ENCODE data around the gene NYAP1.
A peak's percentile ranks its signal among the peaks of the same experiment; 100 is the strongest.

The NYAP1 gene

DNA sequence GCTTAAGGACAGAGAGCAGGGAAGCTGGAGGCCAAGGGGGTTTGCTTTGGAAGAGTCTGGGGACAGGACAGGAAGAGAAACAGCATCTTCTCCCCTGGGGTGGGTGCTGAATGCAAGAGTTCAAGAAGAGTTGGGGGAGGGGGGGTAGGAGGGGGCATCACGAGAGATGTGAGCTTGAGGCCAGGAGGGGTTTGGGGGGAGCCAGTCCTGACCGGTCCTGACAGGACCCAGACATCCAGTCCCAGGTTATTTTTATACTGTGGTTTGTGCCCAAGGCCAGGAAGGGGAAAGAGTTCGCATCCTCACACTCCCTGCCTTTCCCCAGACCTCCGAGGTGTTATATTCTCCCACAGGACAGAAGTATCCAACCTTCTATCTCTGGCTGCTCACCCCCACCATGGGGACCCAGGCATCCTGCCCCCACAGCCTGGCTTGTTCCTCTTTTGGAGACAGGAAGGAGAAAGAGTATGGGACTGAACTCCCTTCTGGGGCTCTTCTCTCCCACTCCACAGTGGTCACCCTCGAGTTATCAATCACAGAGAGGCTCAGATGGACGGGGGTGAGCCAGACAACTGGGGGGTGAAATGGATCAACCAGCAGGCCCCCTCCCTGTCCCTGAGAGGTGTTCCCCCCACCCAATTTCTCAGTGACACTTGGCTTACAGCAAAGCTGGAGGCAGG, 7.5 kb upstream of the NYAP1 start:
- DNase-seq (ENCODE audit: low read depth) = peak; percentile 13
- Histone ChIP-seq H3K4me3 (ENCODE audit: low read length) (peak overlapping the region; percentile 97), H3K9ac (ENCODE audit: low read length) (peak overlapping the region; percentile 97), H3K36me3 (ENCODE audit: control insufficient read depth, insufficient read depth, low read length, severe bottlenecking) (peaks cover 16% of the 10 kb centered on the region), H3K27me3 (replicated peaks; ENCODE audit: control insufficient read depth, insufficient read depth, low read length) (no peaks in the 10 kb centered on the region), H3K4me1 (ENCODE audit: control insufficient read depth, insufficient read depth, low read length) (peaks cover 30% of the 10 kb centered on the region), H3K9me3 (ENCODE audit: control insufficient read depth, low read length) (no peaks in the 10 kb centered on the region)

DNA sequence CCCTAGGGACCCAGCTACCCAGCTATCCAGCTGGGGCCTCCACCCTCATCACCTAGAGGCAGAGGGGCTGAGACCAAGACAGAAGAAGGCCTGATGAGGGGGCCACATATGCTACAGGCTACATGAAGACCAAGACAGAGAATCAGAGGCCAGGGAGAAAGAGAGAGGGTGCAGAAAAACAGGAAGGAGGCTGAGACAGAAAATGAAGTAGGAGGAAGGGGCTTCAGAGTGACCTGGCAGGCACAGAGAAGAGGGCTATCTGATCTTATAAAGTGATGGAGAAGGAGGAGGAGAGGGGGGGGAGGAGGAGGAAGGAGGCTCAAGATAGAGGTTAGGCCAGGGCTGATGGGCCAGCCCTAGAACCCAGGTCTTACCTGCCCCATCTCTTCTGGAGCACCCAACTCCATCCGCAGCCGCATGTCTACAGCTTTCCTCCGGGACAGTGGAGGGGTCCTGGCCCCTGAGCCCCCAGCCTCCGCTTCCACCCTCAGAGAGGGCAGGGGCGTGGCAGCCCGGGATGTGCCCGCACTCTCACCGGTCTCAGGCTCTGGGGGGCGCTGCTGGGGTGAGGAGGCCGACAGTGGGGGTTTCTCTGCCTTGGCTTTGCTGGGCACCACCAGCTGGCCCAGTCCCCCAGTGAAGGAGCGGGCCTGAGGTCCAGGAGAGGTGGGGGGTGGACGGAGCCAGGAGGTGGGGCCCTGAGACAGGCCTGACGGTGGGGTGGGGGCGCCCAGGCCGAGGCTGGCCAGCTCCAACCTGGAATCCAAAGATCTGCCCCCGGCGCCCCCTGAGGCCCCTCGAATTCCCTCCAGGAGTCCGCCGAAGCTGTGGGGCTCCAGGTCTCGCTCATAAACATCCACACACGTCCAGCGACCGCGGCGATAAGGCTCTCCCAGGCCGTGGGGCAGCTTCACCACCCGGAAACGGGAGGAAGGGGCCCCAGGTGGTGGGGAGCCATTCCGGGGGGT, 6.5 kb upstream of the NYAP1 start:
- H3K36me3 ChIP-seq (ENCODE audit: control insufficient read depth, insufficient read depth, low read length, severe bottlenecking) = peaks cover 11% of the 10 kb centered on the region
- DNase-seq (ENCODE audit: low read depth) = peak; percentile 51
- peaks cover 30% of the 10 kb centered on the region for H3K4me1 ChIP-seq (ENCODE audit: control insufficient read depth, insufficient read depth, low read length)
- H3K27me3 ChIP-seq (replicated peaks; ENCODE audit: control insufficient read depth, insufficient read depth, low read length) = no peaks in the 10 kb centered on the region
- peak overlapping the region; percentile 97 for H3K9ac ChIP-seq (ENCODE audit: low read length)
- peak overlapping the region; percentile 97 for H3K4me3 ChIP-seq (ENCODE audit: low read length)
- no peaks in the 10 kb centered on the region for H3K9me3 ChIP-seq (ENCODE audit: control insufficient read depth, low read length)

DNA sequence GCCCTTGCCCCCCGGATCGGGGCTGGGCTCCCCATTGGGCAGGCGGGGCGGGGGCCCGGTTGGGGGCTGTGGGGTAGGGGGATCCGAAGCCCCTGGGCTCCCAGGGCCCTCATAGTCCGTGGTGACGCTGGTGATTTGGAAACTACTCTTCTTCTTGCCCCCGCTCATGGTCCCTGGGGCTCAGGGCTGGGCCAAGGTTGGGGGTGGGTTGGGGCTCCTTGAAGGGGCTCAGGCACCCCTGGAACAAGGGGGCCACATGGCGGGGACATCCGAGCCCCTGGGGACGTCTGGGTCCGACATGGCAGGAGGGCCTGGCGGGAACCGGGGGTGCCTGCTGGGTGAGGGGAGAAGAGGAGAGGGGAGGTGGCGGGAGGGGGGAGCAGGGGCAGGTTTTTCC, 5.9 kb upstream of the NYAP1 start:
- peaks cover 11% of the 10 kb centered on the region for H3K36me3 ChIP-seq (ENCODE audit: control insufficient read depth, insufficient read depth, low read length, severe bottlenecking)
- peak overlapping the region; percentile 97 for H3K4me3 ChIP-seq (ENCODE audit: low read length)
- no peaks in the 10 kb centered on the region for H3K27me3 ChIP-seq (replicated peaks; ENCODE audit: control insufficient read depth, insufficient read depth, low read length)
- DNase-seq (ENCODE audit: low read depth) = peak; percentile 27
- peaks cover 29% of the 10 kb centered on the region for H3K4me1 ChIP-seq (ENCODE audit: control insufficient read depth, insufficient read depth, low read length)
- no peaks in the 10 kb centered on the region for H3K9me3 ChIP-seq (ENCODE audit: control insufficient read depth, low read length)
- H3K9ac ChIP-seq (ENCODE audit: low read length) = peak overlapping the region; percentile 97

DNA sequence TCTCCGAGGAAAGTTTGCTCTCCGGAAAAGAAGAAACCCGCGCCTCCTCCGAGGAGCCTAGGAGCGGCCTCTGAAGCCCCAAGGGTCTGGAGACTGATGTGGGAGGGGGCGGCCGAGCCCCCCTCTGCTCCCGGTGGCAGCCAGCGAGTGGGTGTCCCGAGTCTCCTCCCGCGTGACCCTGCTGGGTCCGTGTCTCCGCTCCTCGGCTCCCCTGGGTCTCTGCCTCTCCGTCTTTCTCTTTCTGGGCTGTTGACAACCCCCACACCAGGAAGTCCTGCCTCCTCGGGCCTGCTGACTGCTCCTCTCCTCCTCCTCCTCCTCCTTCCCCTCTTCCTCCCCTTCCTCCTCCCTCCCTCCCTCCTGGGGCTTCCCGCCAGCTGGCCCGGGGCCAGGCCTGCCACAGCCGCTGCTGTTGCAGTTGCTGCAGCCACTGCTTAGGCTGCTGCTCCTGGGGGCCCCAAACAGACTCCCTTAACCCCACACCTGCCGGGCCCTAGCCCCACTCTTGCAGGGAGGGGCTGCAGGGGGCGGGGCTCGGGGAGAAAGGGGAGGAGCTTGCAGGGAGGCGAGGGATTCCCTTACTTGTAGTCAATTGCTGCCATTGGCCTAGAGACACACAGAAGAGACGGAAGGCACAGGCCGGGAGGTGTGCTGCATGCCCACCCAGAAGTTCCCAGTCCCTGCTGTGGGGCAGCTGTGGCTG, 4.6 kb upstream of the NYAP1 start, which contains the start of gene TSC22D4:
TSS of gene TSC22D4 (minus strand) at position 257 of the 703 bp plus-strand sequence. CDS start 1,176 bp downstream, outside the sequence.
- peak; percentile 96 for DNase-seq (ENCODE audit: low read depth)
- Histone ChIP-seq H3K27me3 (replicated peaks; ENCODE audit: control insufficient read depth, insufficient read depth, low read length) (no peaks in the 10 kb centered on the region), H3K4me1 (ENCODE audit: control insufficient read depth, insufficient read depth, low read length) (peaks cover 26% of the 10 kb centered on the region), H3K4me3 (ENCODE audit: low read length) (peak within 1 kb of the TSS; percentile 97), H3K9me3 (ENCODE audit: control insufficient read depth, low read length) (no peaks in the 10 kb centered on the region), H3K9ac (ENCODE audit: low read length) (peak within 1 kb of the TSS; percentile 97), H3K36me3 (ENCODE audit: control insufficient read depth, insufficient read depth, low read length, severe bottlenecking) (peaks cover 6% of the 10 kb centered on the region)

DNA sequence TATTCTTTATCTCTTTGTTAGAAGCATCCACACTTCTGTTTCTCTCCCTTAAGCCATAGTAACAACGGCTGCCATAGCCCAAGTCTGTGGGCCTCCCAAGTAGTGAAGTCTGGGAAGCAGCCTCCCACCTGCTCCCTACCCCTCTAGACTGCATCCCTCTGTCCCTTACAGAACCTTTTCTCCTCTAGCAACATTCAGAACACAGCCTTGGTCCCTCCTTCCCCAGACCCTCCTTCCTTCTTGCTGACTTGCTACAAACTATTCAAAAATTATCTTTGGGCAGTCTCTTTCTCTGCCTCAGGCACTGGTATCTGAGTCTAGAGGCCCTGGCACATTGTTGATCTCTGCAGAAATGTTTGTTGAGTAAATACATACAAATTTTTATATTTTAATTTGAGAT, 2.3 kb upstream of the NYAP1 start:
- no peak for DNase-seq (ENCODE audit: low read depth)
- no peak overlapping the region for H3K4me3 ChIP-seq (ENCODE audit: low read length)
- H3K9me3 ChIP-seq (ENCODE audit: control insufficient read depth, low read length) = no peaks in the 10 kb centered on the region
- H3K27me3 ChIP-seq (replicated peaks; ENCODE audit: control insufficient read depth, insufficient read depth, low read length) = no peaks in the 10 kb centered on the region
- no peak overlapping the region for H3K9ac ChIP-seq (ENCODE audit: low read length)
- H3K4me1 ChIP-seq (ENCODE audit: control insufficient read depth, insufficient read depth, low read length) = peaks cover 12% of the 10 kb centered on the region
- no peaks in the 10 kb centered on the region for H3K36me3 ChIP-seq (ENCODE audit: control insufficient read depth, insufficient read depth, low read length, severe bottlenecking)

DNA sequence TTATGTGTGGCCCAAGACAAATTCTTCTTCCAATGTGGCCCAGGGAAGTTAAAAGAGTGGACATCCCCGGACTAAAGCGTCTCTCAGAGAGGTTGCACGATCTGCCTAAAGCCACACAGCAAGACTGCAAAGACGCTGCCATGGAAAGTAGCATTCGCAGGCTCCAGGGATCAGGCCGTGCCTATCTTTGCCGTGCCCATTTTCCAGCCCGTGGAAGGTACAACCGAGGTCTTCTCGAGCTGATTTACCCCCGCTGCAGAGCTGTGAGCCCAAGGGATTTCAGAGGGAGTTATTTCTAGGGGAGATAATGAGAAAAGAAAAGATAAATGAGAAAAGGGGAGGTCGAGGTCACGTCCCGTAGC, 1.0 kb upstream of the NYAP1 start:
- Histone ChIP-seq H3K4me3 (ENCODE audit: low read length) (peak overlapping the region; percentile 81), H3K9ac (ENCODE audit: low read length) (peak overlapping the region; percentile 77), H3K4me1 (ENCODE audit: control insufficient read depth, insufficient read depth, low read length) (peaks cover 5% of the 10 kb centered on the region), H3K9me3 (ENCODE audit: control insufficient read depth, low read length) (no peaks in the 10 kb centered on the region), H3K27me3 (replicated peaks; ENCODE audit: control insufficient read depth, insufficient read depth, low read length) (no peaks in the 10 kb centered on the region), H3K36me3 (ENCODE audit: control insufficient read depth, insufficient read depth, low read length, severe bottlenecking) (no peaks in the 10 kb centered on the region)
- no peak for DNase-seq (ENCODE audit: low read depth)

DNA sequence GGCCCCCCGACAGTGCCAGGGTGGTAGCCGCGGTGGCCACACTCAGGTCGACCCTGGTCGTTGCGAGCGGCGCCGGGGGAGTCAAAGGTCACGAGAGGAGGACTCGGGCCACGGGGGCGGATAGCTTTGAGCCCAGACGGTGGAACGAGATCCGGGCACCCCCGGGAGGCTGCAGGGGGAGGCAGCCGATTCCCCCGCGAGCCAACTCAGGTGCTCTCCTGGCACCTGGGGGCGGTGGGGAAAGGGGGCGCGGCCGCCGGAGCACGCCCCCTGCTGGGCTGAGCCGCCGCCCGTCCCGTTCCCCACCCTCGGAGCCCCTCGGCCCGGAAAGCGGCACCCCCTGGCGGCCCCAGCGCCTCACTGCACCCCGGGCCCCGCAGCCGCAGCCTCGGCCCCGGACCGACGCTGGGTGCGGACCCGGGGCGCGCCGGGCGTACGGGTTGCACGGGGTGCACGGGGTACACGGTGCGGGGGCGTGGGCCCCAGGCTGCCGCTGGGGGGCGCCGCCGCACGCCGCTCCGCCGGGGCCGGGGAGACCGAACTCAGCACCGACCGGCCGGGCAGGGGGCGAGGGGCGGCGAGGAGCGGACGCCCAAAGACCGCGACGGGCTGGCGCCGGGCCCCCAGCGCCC, 521 bp upstream of the NYAP1 start:
- H3K4me1 ChIP-seq (ENCODE audit: control insufficient read depth, insufficient read depth, low read length) = peaks cover 5% of the 10 kb centered on the region
- H3K36me3 ChIP-seq (ENCODE audit: control insufficient read depth, insufficient read depth, low read length, severe bottlenecking) = no peaks in the 10 kb centered on the region
- DNase-seq (ENCODE audit: low read depth) = peak; percentile 84
- H3K9ac ChIP-seq (ENCODE audit: low read length) = peak overlapping the region; percentile 77
- H3K4me3 ChIP-seq (ENCODE audit: low read length) = peak overlapping the region; percentile 81
- no peaks in the 10 kb centered on the region for H3K27me3 ChIP-seq (replicated peaks; ENCODE audit: control insufficient read depth, insufficient read depth, low read length)
- no peaks in the 10 kb centered on the region for H3K9me3 ChIP-seq (ENCODE audit: control insufficient read depth, low read length)

DNA sequence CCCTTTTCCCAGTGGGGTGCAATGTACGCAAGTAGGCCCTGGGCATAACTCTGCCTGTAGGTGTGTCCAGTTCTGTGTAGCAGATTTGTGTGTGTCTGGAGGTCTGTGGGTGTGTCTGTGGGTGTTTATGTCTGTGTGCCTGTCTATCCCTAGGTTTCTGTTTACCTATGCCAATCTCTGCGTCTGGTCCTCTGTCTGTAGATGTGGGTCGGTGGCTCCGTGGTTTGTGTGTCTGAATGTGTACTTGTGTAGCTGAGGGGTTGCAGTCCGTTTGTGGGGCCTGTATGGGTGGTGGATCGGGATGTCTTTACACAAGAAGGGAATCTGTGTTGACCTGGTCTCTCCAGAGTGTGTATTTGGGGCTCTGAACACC, 932 bp downstream of the NYAP1 start:
- H3K36me3 ChIP-seq (ENCODE audit: control insufficient read depth, insufficient read depth, low read length, severe bottlenecking) = no peaks in the 10 kb centered on the region
- no peak for DNase-seq (ENCODE audit: low read depth)
- H3K4me3 ChIP-seq (ENCODE audit: low read length) = no peak overlapping the region
- no peaks in the 10 kb centered on the region for H3K9me3 ChIP-seq (ENCODE audit: control insufficient read depth, low read length)
- H3K4me1 ChIP-seq (ENCODE audit: control insufficient read depth, insufficient read depth, low read length) = peaks cover 3% of the 10 kb centered on the region
- H3K9ac ChIP-seq (ENCODE audit: low read length) = no peak overlapping the region
- no peaks in the 10 kb centered on the region for H3K27me3 ChIP-seq (replicated peaks; ENCODE audit: control insufficient read depth, insufficient read depth, low read length)

DNA sequence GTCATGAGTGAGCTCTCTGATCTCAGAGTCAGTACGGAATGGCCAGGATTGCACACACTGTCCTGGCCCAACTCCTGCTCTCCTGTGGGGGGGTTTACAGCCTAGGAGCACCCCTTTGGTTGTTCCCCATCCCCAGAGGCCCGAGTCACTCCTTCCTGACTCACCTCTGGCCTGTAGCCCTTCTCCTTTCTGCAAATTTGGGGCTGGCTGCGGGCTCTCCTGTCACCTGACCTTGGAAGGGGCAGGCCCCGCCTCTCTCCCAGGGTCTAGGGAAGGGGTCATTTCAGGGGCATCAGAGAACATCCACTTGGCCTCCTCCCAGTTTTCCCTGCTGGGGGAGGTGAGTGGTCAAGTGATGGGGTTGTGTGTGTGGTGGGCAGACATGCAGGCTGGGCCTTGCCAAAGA, 1.7 kb downstream of the NYAP1 start:
- no peak overlapping the region for H3K9ac ChIP-seq (ENCODE audit: low read length)
- DNase-seq (ENCODE audit: low read depth) = no peak
- H3K27me3 ChIP-seq (replicated peaks; ENCODE audit: control insufficient read depth, insufficient read depth, low read length) = no peaks in the 10 kb centered on the region
- H3K36me3 ChIP-seq (ENCODE audit: control insufficient read depth, insufficient read depth, low read length, severe bottlenecking) = no peaks in the 10 kb centered on the region
- H3K9me3 ChIP-seq (ENCODE audit: control insufficient read depth, low read length) = no peaks in the 10 kb centered on the region
- no peak overlapping the region for H3K4me3 ChIP-seq (ENCODE audit: low read length)
- H3K4me1 ChIP-seq (ENCODE audit: control insufficient read depth, insufficient read depth, low read length) = peaks cover 3% of the 10 kb centered on the region

DNA sequence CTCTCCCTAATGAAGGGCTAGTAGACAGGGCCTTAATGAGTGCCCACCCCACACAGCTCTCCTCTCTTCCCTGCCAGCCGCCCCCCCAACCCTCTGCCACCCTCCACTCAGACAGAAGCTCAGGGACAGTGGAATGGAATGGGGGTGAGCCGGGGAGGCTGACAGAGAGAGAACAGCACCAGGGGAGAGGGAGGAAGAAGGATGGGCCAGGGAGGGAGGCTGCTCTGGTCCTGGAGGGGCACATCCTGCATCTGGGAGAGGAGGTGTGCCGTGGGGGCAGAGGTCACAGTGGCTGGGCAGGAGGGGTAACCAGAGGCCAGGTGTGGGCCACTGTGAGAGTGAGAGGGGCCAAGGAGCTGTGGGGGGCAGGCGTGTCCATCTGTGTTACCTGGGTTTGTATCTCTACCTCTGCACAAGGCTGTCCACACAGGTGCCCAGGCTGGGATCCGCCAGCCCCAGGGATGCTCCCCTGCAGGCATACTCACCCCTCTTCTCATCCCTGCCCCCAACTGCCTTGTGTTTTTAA, 2.4 kb downstream of the NYAP1 start:
- Histone ChIP-seq H3K36me3 (ENCODE audit: control insufficient read depth, insufficient read depth, low read length, severe bottlenecking) (no peaks in the 10 kb centered on the region), H3K9me3 (ENCODE audit: control insufficient read depth, low read length) (no peaks in the 10 kb centered on the region), H3K4me3 (ENCODE audit: low read length) (no peak overlapping the region), H3K9ac (ENCODE audit: low read length) (no peak overlapping the region), H3K4me1 (ENCODE audit: control insufficient read depth, insufficient read depth, low read length) (peaks cover 3% of the 10 kb centered on the region), H3K27me3 (replicated peaks; ENCODE audit: control insufficient read depth, insufficient read depth, low read length) (no peaks in the 10 kb centered on the region)
- no peak for DNase-seq (ENCODE audit: low read depth)
